Astrocyte of the cerebellum (primary cell): ENCODE data around the gene PADI2.

Source experiments
- DNase-seq: peaks from one replicate; pipeline ENCODE4 v3.0.0-alpha.2; 2011; ENCODE audit warnings: low read depth
- H3K4me3 ChIP-seq: 2 replicates; pipeline ENCODE4 v1.5.1; 2011; ENCODE audit warnings: mild to moderate bottlenecking, low read depth, low read length, moderate library complexity
- in situ Hi-C: cut with HindIII; loops from 2 replicates; pipeline ENCODE4 v1.10.0; 2017; ENCODE audit warnings: low sequenced_read_pairs
- TF ChIP-seq, protein P1 (sequence below): IDR thresholded peaks from 2 replicates; pipeline ENCODE4 v1.5.1; 2012; ENCODE audit warnings: low read length, low read depth, moderate library complexity, mild to moderate bottlenecking; ENCODE audit errors: missing control alignments

The PADI2 gene

DNA sequence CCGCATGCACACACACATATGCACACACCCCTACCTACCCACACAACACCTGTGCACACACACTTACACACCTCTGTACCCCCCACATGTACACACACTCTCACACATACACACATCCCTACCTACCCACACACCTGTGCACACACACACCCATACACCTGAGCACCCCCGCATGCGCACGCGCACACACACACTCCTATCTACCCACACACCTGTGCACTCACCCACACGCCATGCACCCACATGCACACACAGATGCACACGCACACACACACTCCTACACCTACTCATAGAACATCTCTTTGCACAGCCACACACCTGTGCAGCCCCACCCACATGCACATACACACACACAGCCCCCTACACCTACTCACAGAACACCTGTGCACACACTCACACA is 15.5 kb upstream of the PADI2 start:
- H3K4me3 ChIP-seq, result no peak overlapping the region
- in situ Hi-C loops, result loop anchor here (5.0 kb wide), 1 partner anchor 88 kb away; no protein-coding TSS in a partner anchor
- TF ChIP-seq, protein P1, sequence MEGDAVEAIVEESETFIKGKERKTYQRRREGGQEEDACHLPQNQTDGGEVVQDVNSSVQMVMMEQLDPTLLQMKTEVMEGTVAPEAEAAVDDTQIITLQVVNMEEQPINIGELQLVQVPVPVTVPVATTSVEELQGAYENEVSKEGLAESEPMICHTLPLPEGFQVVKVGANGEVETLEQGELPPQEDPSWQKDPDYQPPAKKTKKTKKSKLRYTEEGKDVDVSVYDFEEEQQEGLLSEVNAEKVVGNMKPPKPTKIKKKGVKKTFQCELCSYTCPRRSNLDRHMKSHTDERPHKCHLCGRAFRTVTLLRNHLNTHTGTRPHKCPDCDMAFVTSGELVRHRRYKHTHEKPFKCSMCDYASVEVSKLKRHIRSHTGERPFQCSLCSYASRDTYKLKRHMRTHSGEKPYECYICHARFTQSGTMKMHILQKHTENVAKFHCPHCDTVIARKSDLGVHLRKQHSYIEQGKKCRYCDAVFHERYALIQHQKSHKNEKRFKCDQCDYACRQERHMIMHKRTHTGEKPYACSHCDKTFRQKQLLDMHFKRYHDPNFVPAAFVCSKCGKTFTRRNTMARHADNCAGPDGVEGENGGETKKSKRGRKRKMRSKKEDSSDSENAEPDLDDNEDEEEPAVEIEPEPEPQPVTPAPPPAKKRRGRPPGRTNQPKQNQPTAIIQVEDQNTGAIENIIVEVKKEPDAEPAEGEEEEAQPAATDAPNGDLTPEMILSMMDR, result no peak
- DNase-seq, result no peak

DNA sequence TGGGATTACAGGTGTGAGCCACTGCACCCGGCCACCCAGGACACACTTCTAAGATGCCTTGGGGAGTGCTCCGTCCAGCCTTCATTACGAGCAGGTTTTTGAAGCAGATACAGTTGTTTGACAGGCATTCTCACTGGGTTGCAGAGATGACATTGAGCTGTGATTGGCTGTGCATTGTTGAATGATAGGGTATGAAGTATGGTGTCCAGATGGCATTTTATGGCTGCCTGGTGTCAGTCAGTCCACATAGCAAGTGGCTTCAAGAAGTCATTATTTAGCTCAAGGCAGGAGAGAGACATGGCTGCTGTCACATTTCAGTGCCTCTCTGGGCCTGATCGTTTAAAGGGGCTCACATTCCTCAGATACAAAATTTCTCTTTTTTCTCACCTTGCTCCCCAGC is 14.8 kb upstream of the PADI2 start:
- DNase-seq, result no peak
- TF ChIP-seq, protein P1, result no peak
- H3K4me3 ChIP-seq, result no peak overlapping the region
- in situ Hi-C loops, result loop anchor here (5.0 kb wide), 1 partner anchor 88 kb away; no protein-coding TSS in a partner anchor

DNA sequence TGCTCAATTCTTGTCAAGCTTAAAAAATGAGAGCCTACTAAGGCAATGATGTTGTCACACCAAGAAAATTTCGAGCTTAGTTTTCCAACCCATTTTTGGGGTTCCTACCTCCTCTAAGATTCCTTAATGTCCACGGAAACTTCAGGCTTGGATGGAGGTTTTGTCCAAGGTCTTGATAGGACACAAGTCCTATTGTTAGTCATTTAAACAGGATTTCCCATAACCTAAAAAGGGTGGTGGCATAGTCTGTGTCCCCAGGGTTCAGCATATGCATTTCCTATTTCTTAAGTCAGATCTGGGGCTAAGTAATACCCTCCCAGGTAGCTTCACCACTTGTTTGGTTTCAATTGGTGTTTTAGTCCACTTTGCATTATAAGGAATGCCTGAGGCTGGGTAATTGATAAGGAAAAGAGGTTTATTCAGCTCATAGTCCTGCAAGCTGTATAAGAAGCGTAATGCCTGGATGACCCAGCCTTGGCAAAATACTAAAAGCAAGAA is 10.9 kb upstream of the PADI2 start:
- in situ Hi-C loops, result loop anchor here (5.0 kb wide), 1 partner anchor 92 kb away; no protein-coding TSS in a partner anchor
- TF ChIP-seq, protein P1, result no peak
- H3K4me3 ChIP-seq, result no peak overlapping the region
- DNase-seq, result no peak

DNA sequence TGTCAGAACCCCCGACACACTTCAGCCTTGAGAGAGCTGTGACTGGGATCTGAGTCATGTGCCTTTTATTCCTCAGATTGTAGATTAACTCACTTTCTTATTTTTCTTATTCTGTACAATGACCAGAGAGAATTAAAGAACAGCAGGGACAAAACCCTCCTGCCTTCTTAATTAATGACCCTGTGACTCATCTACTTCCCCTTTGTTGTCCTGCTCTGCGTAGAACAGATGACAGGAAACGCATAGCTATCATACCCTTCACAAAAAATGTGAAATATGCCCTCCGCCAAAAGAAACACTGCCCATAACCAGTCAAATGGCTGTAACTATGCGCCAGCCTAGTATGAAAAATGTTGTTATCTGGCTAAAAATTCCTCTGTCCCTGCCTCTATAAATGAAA is 9.1 kb upstream of the PADI2 start:
- in situ Hi-C loops, result no loop called here

DNA sequence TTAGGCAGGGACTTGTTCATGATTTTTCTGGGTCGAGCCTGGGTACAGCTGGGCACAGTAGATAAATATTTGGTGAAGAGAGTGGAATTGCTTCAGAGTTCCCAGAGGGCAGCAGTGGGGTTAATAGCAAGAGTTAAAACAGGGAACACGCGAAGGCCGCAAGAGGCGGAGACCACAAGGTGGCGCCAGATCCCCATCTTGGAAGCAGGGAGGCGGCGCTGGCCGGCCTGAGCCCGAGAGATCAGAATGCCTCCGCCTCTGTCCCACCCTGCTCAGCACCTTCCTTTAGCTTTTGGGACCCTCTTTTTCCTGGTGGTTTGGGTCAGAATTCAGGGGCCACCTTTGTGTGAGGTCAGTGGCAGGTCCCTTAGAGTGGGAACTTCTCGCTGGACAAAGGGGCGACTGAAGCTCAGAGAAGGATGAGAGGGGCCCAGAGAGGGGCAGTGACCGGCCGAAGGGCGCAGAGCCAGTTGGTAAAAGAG is 6.5 kb upstream of the PADI2 start:
- peak; percentile 65 for DNase-seq
- TF ChIP-seq, protein P1, result peak; percentile 90
- no peak overlapping the region for H3K4me3 ChIP-seq
- in situ Hi-C loops, result no loop called here

More for the DNA sequence above, 9.1 kb upstream of the PADI2 start:
- DNase-seq, result peak; percentile 91
- no peak overlapping the region for H3K4me3 ChIP-seq
- TF ChIP-seq, protein P1, result no peak

DNA sequence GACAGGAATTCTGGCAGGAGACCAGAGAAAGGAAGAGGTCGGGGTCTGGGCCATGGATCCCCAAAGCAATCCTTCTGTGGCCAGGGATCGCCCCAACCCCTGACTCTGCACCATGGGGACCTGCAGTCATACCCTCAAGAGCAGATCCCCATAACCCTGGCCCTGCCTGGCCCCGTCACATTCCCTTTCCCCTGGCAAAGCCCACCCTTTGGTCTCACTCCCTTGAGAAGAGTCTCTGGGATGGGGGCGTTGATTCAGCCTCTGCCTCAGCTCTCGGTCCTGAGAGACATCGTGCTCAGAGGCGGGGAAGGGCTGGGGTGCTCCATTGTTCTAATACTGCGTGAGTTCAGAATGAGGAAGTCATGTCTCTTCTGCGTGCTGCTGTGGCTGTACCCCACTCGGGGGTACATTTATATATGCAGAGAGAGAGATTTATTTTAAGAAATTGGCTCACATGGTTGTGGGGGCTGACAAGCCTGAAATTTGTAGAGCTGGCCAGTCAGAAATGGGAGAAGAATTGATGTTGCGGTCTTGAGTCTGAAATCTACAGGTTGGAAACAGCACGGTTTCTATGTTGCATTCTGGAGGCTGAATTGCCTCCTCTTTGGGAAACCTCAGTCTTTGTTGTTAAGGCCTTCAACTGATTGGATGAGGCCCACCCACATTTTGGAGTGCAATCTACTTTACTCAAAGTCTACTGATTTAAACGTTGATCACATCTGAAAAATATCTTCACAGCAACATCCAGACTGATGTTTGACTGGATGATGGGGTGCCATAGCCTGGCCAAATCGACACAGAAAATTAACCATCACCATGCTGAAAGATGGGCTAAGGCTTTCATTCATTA is 4.2 kb upstream of the PADI2 start:
- in situ Hi-C loops, result no loop called here
- TF ChIP-seq, protein P1, result no peak
- no peak overlapping the region for H3K4me3 ChIP-seq
- DNase-seq, result no peak
